Non-pigmented ciliary epithelial cell (primary cell): ENCODE data around the gene NUFIP1.

Source experiments
- DNase-seq: peaks from one replicate; pipeline ENCODE4 v3.0.0-alpha.2; 2010; ENCODE audit warnings: low read depth

Gene NUFIP1

GRCh38 chr13:44989071-44989889 is at the start of gene NUFIP1, which contains the start of gene GPALPP1:
NUFIP1 (minus strand) TSS chr13:44989471; CDS start chr13:44989436, 35 bp downstream.
GPALPP1 (plus strand) TSS chr13:44989538; CDS start chr13:44989655, 117 bp downstream.
- peak; percentile 67 for DNase-seq

GRCh38 chr13:45036206-45036605 is 46.9 kb upstream of the NUFIP1 start:
- no peak for DNase-seq

- no peak for DNase-seq
Measured at GRCh38 chr13:45034342-45034741, 45.1 kb upstream of the NUFIP1 start.

- no peak for DNase-seq
Measured at GRCh38 chr13:45024847-45025246, 35.6 kb upstream of the NUFIP1 start.

- peak; percentile 9 for DNase-seq
Measured at GRCh38 chr13:45021250-45021649, 32.0 kb upstream of the NUFIP1 start.

GRCh38 chr13:45019981-45020380 is 30.7 kb upstream of the NUFIP1 start:
- peak; percentile 22 for DNase-seq

- no peak for DNase-seq
Measured at GRCh38 chr13:45016792-45017425, 27.6 kb upstream of the NUFIP1 start.

GRCh38 chr13:45015300-45015699 is 26.0 kb upstream of the NUFIP1 start:
- DNase-seq = no peak

- DNase-seq = no peak
Measured at GRCh38 chr13:45011198-45011597, 21.9 kb upstream of the NUFIP1 start.

GRCh38 chr13:45007823-45008222 is 18.6 kb upstream of the NUFIP1 start:
- DNase-seq = no peak

- DNase-seq = no peak
Measured at GRCh38 chr13:45007225-45007624, 18.0 kb upstream of the NUFIP1 start.

GRCh38 chr13:45004096-45004495 is 14.8 kb upstream of the NUFIP1 start:
- DNase-seq = no peak

- no peak for DNase-seq
Measured at GRCh38 chr13:45003417-45003816, 14.1 kb upstream of the NUFIP1 start.

- DNase-seq = no peak
Measured at GRCh38 chr13:44989941-44990340, 670 bp upstream of the NUFIP1 start.

- DNase-seq = no peak
Measured at GRCh38 chr13:44978328-44978727, 10.9 kb downstream of the NUFIP1 start.

- no peak for DNase-seq
Measured at GRCh38 chr13:44976949-44977583, 12.2 kb downstream of the NUFIP1 start.

- no peak for DNase-seq
Measured at GRCh38 chr13:44976196-44976595, 13.1 kb downstream of the NUFIP1 start.

- DNase-seq = no peak
Measured at GRCh38 chr13:44974056-44974793, 15.0 kb downstream of the NUFIP1 start.

GRCh38 chr13:44972956-44973581 is 16.2 kb downstream of the NUFIP1 start:
- DNase-seq = no peak

GRCh38 chr13:44971656-44972595 is 17.3 kb downstream of the NUFIP1 start:
- no peak for DNase-seq
